Right lung (tissue), 5 donors: ENCODE results near the gene NLGN2. TPM values are rescaled to one million over a fixed set of nuclear protein-coding genes. Genes with fewer than 3 reads are reported as not detected.

Source experiments
- DNase-seq, 2 donors: peaks; one replicate each; pipeline ENCODE4 v3.0.0-alpha.2; 2013
- polyA plus RNA-seq, 5 donors: library from polyadenylated mRNA; unstranded; fragments of 120-200 nt; gene quantifications; one replicate each; pipeline versions ENCODE4 v1.2.1 to v1.2.3, GENCODE V29; 2013; ENCODE audit warnings: inconsistent platforms in 1 of 5, low replicate concordance in 1 of 5; ENCODE audit not compliant: insufficient read length in 5 of 5, insufficient read depth in 1 of 5

Gene NLGN2
- polyA plus RNA-seq, 5 donors: 22.6 to 36.3 (median 31.7) TPM

DNA sequence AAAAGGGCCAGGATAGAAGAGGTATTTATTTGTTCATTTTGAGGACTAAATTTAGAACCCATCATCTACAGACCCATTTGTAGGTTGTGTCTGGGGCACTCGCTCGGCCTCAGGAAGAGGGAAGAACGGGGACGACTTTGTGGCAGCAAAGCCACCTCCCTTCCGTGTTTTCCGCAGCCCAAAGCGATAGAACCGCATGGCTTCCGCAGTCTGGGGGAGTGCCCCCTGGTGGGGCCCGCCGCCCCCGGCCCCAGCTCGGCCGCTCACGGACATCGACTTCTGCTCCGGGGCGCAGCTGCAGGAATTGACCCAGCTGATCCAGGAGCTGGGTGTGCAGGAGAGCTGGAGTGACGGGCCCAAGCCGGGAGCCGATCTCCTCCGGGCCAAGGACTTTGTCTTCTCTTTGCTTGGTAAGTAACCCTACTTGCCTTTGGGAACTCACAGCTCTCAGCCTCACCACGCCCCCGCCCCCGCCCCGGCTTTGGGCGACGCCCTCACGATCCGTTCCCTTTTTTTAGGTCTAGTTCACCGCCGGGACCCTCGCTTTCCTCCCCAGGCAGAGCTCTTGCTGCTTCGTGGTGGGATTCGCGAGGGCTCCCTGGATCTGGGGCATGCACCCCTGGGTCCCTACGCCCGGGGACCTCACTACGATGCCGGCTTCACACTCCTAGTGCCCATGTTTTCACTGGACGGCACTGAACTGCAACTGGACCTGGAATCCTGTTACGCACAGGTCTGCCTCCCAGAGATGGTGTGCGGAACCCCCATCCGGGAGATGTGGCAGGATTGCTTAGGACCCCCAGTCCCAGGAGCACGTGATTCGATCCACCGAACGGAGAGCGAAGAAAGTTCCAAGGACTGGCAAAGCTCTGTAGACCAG, 28.3 kb downstream of the NLGN2 start:
- peak in 1 of 2 donors; percentile 18 for DNase-seq

DNA sequence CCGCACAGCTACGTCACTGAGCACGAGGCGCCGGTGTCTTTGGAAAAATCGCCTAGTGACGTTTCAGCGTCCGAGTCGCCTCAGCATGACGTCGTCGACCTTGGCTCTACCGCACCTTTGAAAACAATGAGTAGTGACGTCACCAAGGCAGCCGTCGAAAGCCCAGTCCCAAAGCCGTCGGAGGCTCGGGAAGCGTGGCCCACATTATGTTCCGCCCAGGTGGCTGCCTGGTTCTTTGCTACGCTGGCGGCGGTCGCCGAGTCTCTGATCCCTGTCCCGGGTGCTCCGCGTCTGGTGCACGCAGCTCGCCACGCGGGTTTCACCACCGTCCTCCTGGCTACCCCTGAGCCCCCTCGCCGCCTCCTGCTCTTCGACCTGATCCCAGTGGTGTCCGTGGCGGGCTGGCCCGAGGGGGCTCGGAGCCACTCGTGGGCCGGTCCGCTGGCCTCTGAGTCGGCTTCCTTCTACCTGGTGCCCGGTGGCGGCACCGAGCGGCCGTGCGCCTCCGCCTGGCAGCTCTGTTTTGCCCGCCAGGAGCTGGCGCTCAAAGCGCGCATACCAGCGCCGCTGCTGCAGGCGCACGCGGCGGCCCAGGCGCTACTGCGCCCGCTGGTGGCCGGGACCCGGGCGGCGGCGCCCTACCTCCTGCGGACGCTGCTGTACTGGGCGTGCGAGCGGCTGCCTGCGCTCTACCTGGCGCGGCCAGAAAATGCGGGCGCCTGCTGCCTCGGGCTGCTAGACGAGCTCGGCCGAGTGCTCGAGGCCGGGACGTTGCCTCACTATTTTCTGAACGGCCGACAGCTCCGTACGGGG, 29.1 kb downstream of the NLGN2 start:
- peak; percentile 79 to 81 for DNase-seq

GRCh38 chr17:7437369-7437863, 29.8 kb downstream of the NLGN2 start:
- no peak for DNase-seq

DNA sequence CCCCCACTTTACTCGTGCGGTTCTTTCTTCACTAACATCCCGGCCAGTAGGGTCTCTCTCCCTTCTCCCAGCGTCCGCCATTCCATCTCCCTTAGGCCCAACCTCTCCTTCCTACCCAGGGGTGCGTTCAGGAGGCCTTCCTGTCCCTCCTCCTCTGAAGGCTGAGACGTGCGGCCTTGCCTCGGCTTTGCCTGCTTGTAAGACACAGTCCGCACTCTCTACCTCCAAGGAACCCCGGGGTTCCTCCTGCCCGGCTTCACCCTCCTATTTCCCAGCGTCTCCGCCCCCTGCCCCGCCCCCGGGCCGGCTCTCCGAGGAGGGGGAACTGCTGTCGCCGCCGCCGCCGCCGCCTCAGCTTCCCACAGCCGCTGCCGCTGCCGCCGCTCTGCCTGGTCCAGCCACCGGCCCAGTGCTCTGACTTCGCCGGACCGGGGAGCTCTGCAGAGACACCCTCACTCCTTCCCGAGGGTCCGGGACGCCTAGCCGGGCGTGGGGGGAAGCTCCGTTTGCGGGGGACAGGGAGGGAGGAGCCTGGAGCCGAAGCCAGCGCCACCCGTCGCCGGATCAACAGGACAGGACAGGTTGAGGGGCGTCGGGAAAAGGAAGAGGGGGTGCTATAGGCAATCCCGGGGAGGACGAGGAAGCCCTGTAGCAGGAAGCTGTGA, 30.4 kb downstream of the NLGN2 start:
- DNase-seq: peak in 1 of 2 donors; percentile 25

DNA sequence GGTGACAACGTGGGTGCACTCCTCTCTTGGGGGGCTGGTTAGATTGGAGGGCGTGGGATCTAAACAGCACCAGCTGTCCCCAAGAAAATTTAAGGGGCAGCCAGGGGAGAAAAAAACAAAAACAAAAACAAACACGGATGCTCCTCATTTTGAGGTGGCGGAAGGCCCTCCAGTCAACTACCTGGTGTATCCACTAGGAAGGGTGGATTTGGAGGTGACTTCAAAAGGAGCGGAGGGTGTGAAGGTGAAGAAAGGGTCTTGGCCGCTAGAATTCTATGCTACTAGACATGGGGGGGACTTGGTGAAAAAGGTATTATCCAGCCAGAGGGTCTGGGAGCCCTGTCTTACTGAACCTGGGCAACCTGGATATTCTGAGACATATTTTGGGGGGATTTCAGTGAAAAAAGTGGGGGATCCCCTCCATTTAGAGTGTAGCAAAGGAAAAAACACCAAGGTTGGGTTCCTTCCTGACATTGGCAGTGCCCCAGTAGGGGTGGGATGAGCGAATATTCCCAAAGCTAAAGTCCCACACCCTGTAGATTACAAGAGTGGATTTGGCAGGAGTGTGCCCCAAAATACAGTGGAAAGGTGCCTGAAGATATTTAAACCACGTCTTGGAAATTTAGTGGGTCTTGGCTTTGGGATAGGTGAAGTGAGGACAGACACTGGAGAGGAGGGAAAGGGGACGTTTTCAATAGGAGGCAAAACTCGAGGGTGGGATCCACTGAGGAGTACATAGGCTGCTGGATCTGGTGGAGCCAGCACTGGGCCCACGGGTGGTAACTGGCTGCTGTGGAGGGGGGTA, 31.2 kb downstream of the NLGN2 start:
- DNase-seq: no peak

GRCh38 chr17:7439462-7440112, 31.9 kb downstream of the NLGN2 start, which contains the start of gene FGF11:
TSS of gene FGF11 (plus strand) at chr17:7439512. CDS start at chr17:7439621, 109 bp downstream.
- no peak for DNase-seq

- peak in 1 of 2 donors; percentile 18 for DNase-seq
Measured at GRCh38 chr17:7440113-7440833, 32.6 kb downstream of the NLGN2 start.

DNA sequence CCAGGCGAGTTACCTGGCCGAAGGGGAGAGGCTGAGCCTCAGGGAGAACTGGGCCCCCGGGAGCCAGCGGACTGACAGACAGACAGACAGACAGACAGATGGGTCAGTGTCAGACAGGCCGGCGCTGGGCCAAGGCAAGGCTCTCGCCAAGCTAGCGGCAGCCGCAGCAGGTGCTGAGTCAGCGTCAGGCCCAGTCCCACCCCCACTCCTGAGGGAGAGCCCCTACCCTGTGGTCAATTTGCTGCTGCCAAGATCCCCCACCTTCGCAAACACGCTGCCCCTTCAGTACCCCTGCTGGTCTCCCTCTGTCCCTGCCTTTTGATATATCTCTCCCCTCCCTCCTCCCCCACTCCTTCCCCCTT, 33.2 kb downstream of the NLGN2 start:
- no peak for DNase-seq

- DNase-seq: no peak
Measured at GRCh38 chr17:7441266-7441665, 33.6 kb downstream of the NLGN2 start.

DNA sequence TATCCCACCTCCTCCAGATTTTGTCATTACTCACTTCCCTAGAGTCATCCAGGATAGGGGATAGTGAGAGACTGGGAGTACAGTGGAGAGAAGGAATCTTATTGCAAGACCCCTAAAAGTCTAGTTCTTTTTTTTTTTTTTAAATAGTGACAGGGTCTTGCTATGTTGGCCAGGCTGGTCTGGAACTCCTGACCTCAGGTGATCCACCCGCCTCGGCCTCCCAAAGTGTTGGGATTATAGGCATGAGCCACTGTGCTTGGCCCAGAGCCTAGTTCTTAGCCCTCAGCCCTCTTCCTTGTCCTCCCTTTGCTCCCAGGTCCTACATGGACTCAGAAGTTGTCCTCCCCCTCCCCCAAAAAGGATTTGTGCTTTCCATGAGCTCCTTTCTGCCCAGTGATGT, 34.5 kb downstream of the NLGN2 start:
- no peak for DNase-seq

GRCh38 chr17:7443499-7444485, 36.1 kb downstream of the NLGN2 start:
- DNase-seq: no peak

DNA sequence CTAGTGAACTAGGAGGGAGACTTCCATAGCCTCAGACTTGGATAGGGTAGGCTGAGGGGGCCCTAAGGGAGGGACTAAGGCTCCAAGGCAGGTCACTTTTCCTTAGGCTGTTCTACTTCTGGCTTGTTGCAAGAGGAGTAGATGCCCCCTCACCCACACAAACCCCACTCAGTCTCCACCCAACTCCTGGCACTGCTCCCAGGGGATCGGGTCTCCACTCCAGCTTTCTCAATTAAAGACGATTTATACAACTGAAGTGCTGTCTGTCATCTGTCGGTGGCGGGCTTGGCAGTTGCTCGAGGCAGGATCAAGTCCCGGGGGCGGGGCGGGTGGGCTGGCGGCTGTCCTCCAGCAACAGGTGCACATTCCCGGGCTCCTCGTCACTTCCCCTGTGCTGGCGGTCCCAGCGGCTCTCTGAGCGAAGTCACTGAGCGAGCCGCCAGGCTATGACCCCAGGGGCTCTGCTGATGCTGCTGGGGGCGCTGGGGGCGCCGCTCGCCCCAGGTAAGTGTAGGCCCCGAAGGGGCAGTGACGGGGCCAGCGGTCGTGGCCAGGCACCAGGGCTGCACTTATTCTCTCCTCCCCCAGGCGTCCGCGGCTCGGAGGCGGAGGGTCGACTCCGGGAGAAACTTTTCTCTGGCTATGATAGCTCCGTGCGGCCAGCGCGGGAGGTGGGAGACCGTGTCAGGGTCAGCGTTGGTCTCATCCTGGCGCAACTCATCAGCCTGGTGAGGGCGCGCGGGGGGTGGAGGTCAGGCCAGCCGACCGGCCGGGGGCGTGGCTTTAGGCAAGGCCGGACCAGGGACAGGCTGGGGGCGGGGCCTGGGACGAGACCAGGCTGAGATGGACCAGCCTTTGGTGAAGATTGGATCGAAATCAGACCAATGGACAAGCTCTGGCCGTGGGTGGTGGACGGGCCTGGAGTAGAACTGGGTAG, 37.3 kb downstream of the NLGN2 start, which contains the start of gene CHRNB1:
Gene CHRNB1, plus strand, starts transcription at position 380 of the 937 bp plus-strand sequence. Its CDS starts 67 bp downstream, at position 447.
- DNase-seq: no peak

DNA sequence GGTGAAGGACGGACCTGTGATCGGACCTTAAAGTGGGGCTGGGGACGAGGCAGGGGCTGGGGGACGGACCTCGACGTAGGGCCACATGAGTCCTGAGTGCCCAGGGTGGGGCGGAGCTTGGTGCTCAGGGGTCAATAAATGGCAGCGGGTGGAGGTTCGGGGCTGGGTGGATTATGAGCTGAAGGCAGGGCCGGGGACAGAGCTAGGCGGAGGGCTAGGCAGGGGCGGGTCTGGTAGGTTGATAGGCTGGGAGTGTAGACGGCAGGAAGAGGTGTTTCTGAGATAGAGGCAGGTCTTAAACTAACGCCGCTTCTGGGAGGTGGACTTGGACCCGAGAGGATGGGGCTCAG, 37.9 kb downstream of the NLGN2 start:
- DNase-seq: no peak

GRCh38 chr17:7448461-7448860, 40.8 kb downstream of the NLGN2 start:
- no peak for DNase-seq

- DNase-seq: no peak
Measured at GRCh38 chr17:7459961-7460545, 52.4 kb downstream of the NLGN2 start.

DNA sequence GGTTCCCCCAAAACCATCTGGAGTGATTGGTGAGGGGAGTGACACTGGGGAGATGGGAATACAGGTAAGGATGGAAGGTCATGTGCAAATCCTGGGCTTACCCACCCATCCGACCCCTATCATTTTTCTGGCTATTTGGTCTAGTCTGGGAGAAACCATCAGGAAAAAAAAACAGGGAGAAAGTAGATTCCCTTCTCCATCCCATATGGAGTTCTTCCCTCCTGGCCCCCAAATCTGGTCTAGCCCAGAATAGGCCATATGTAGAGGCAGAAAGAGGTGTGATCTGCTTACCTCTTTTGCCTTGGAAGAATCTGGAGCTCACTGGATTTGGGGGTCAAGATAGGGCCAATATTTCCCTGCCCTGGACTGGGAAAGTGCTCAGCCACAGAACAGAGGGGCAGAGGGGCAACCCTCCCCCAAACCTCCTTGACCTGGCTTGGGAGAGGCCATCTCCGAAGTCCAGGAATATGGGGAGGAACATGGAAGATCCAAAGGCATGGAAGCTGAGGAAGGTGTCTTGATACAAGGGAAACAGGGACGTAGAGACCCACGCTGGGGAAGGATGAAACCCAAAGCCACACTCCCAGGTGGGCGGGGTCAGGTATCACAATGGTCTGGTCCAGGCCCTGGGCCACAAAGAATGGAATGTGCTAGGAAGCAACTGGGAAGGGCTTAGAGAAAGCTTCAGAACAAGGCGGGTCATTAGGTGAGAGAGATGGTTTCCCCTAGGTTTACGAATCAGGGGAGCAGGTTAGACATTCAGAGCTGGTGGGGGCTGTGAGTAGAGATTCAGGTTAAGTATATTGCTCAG, 53.4 kb downstream of the NLGN2 start:
- DNase-seq: no peak
